OCI-LY1 (cell line): ENCODE results near the gene COL25A1.
"Not testable (repeated sequence)": the region's sequence is repeated elsewhere in the genome, so short reads cannot be mapped to it uniquely, and the experiment has no call there.

Source experiments
- H2AFZ ChIP-seq: fragments of 200-600 bp; sonication (generic), shearing (Covaris generic); 2 replicates; pipeline ENCODE4 v1.6.0; 2014; ENCODE audit warnings: antibody characterized with exemption, mild to moderate bottlenecking, low read length
- H3F3A ChIP-seq: fragments of 200-600 bp; sonication (generic), shearing (Covaris generic); 2 replicates; pipeline ENCODE4 v1.6.0; 2014; ENCODE audit warnings: mild to moderate bottlenecking, antibody characterized with exemption, low read length, moderate library complexity; ENCODE audit not compliant: insufficient read depth
- H3K27ac ChIP-seq: fragments of 200-600 bp; sonication (generic); 2 replicates; pipeline ENCODE4 v1.5.1; 2014; ENCODE audit warnings: low read length, mixed run types, mild to moderate bottlenecking, low read depth; ENCODE audit not compliant: poor library complexity, severe bottlenecking
- H3K27me3 ChIP-seq: fragments of 200-600 bp; sonication (generic); 2 replicates; pipeline ENCODE4 v1.6.0; 2014; ENCODE audit warnings: antibody characterized with exemption, mild to moderate bottlenecking, low read length, moderate library complexity; ENCODE audit not compliant: insufficient read depth
- H3K36me3 ChIP-seq: fragments of 200-600 bp; sonication (generic); 2 replicates; pipeline ENCODE4 v1.6.1; 2014; ENCODE audit warnings: mild to moderate bottlenecking, antibody characterized with exemption, low read length, moderate library complexity, mixed read lengths; ENCODE audit not compliant: insufficient read depth
- H3K4me1 ChIP-seq: fragments of 200-600 bp; sonication (generic); 2 replicates; pipeline ENCODE4 v1.5.1; 2014; ENCODE audit warnings: mild to moderate bottlenecking, low read length, moderate library complexity; ENCODE audit not compliant: insufficient read depth, severe bottlenecking
- H3K4me2 ChIP-seq: fragments of 200-600 bp; sonication (generic), shearing (Covaris generic); 2 replicates; pipeline ENCODE4 v1.6.1; 2014; ENCODE audit warnings: low read length
- H3K4me3 ChIP-seq: fragments of 200-600 bp; sonication (generic); 2 replicates; pipeline ENCODE4 v1.5.1; 2014; ENCODE audit warnings: low read length, low read depth, mild to moderate bottlenecking, mixed read lengths; ENCODE audit not compliant: poor library complexity, severe bottlenecking
- H3K79me2 ChIP-seq: fragments of 200-600 bp; shearing (Covaris generic); 2 replicates; pipeline ENCODE4 v1.6.1; 2016; ENCODE audit warnings: mixed run types, low read length, mixed read lengths; ENCODE audit not compliant: insufficient read depth
- H3K9ac ChIP-seq: fragments of 200-600 bp; sonication (generic), shearing (Covaris generic); 2 replicates; pipeline ENCODE4 v1.6.1; 2014; ENCODE audit warnings: mild to moderate bottlenecking, low read length, mixed read lengths
- H3K9me2 ChIP-seq: fragments of 200-600 bp; sonication (generic), shearing (Covaris generic); 2 replicates; pipeline ENCODE4 v1.6.1; 2014; ENCODE audit warnings: low read depth, mild to moderate bottlenecking, low read length, mixed read lengths
- H3K9me3 ChIP-seq: fragments of 200-600 bp; shearing (Covaris generic); 2 replicates; pipeline ENCODE4 v1.6.1; 2014; ENCODE audit warnings: low read length, mixed read lengths
- H4K20me1 ChIP-seq: fragments of 200-600 bp; sonication (generic), shearing (Covaris generic); 2 replicates; pipeline ENCODE4 v1.6.0; 2016; ENCODE audit warnings: mild to moderate bottlenecking, low read length; ENCODE audit not compliant: insufficient read depth
- EZH2 ChIP-seq: fragments of 200-600 bp; sonication (generic), shearing (Covaris generic); IDR thresholded peaks from 2 replicates; pipeline ENCODE4 v1.8.0; 2017; ENCODE audit warnings: borderline replicate concordance, mixed run types, mild to moderate bottlenecking, antibody characterized with exemption, low read length, moderate library complexity, mixed read lengths
- TF ChIP-seq, protein P1 (sequence below): fragments of 200-600 bp; sonication (generic), shearing (Covaris generic); IDR thresholded peaks from 2 replicates; pipeline ENCODE4 v1.5.1; 2017; ENCODE audit warnings: mild to moderate bottlenecking, antibody characterized with exemption, low read length, moderate library complexity, mixed read lengths

Gene COL25A1

GRCh38 chr4:108937066-108937465, 365.4 kb downstream of the COL25A1 start:
- H2AFZ ChIP-seq: no peak overlapping the region
- no peaks in the 10 kb centered on the region for H4K20me1 ChIP-seq
- H3F3A ChIP-seq: no peaks in the 10 kb centered on the region
- H3K79me2 ChIP-seq: no peaks in the 10 kb centered on the region
- no peak overlapping the region for H3K4me2 ChIP-seq
- H3K4me3 ChIP-seq: no peak overlapping the region
- no peak overlapping the region for H3K9ac ChIP-seq
- TF ChIP-seq EZH2: no peak
- TF ChIP-seq, protein P1, sequence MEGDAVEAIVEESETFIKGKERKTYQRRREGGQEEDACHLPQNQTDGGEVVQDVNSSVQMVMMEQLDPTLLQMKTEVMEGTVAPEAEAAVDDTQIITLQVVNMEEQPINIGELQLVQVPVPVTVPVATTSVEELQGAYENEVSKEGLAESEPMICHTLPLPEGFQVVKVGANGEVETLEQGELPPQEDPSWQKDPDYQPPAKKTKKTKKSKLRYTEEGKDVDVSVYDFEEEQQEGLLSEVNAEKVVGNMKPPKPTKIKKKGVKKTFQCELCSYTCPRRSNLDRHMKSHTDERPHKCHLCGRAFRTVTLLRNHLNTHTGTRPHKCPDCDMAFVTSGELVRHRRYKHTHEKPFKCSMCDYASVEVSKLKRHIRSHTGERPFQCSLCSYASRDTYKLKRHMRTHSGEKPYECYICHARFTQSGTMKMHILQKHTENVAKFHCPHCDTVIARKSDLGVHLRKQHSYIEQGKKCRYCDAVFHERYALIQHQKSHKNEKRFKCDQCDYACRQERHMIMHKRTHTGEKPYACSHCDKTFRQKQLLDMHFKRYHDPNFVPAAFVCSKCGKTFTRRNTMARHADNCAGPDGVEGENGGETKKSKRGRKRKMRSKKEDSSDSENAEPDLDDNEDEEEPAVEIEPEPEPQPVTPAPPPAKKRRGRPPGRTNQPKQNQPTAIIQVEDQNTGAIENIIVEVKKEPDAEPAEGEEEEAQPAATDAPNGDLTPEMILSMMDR: no peak
- H3K27ac ChIP-seq: no peak overlapping the region
- no peaks in the 10 kb centered on the region for H3K9me3 ChIP-seq
- H3K27me3 ChIP-seq: no peaks in the 10 kb centered on the region
- no peaks in the 10 kb centered on the region for H3K4me1 ChIP-seq
- H3K9me2 ChIP-seq: no peaks in the 10 kb centered on the region
- H3K36me3 ChIP-seq: no peaks in the 10 kb centered on the region

- H3F3A ChIP-seq, H3K27ac ChIP-seq, H3K36me3 ChIP-seq, H3K9me2 ChIP-seq, H3K4me2 ChIP-seq, H3K4me1 ChIP-seq, H2AFZ ChIP-seq, H4K20me1 ChIP-seq, H3K4me3 ChIP-seq, H3K79me2 ChIP-seq, H3K27me3 ChIP-seq, H3K9me3 ChIP-seq, H3K9ac ChIP-seq: not testable (repeated sequence)
These were observed 368.5 kb downstream of the COL25A1 start for GRCh38 chr4:108933925-108934324.

- no peaks in the 10 kb centered on the region for H3K27me3 ChIP-seq
- H3K9ac ChIP-seq: no peak overlapping the region
- no peaks in the 10 kb centered on the region for H3K36me3 ChIP-seq
- no peak overlapping the region for H3K4me3 ChIP-seq
- no peaks in the 10 kb centered on the region for H3K79me2 ChIP-seq
- no peaks in the 10 kb centered on the region for H3K4me1 ChIP-seq
- no peak overlapping the region for H2AFZ ChIP-seq
- TF ChIP-seq EZH2: no peak
- TF ChIP-seq, protein P1: no peak
- H3K4me2 ChIP-seq: no peak overlapping the region
- no peaks in the 10 kb centered on the region for H4K20me1 ChIP-seq
- no peaks in the 10 kb centered on the region for H3K9me3 ChIP-seq
- H3K27ac ChIP-seq: no peak overlapping the region
- H3K9me2 ChIP-seq: no peaks in the 10 kb centered on the region
- no peaks in the 10 kb centered on the region for H3F3A ChIP-seq
These were observed 369.4 kb downstream of the COL25A1 start for GRCh38 chr4:108933046-108933445.

DNA sequence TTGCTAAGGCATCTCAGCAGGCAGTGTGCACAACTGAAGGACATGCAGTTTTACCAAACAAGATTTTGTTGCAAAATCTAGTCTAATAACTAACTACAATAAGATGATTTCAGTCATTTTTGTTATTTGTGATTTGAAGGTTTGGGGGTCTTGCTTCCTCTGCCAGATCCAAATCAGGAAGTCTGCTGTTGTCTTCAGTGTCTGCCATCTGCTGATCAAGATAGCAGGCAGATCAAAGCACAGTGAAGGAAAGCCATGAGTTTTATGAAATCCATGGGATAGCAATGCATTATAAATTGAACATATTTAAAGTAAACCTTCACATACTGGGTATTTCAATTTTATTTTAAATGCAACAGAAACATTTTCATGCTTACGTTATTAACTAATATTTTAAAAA, 370.5 kb downstream of the COL25A1 start:
- Histone ChIP-seq H3K9me2 (no peaks in the 10 kb centered on the region), H3K79me2 (no peaks in the 10 kb centered on the region), H3K27me3 (no peaks in the 10 kb centered on the region), H4K20me1 (no peaks in the 10 kb centered on the region), H2AFZ (no peak overlapping the region), H3K9me3 (no peaks in the 10 kb centered on the region), H3K4me3 (no peak overlapping the region), H3F3A (no peaks in the 10 kb centered on the region), H3K27ac (no peak overlapping the region), H3K9ac (no peak overlapping the region), H3K4me1 (no peaks in the 10 kb centered on the region), H3K4me2 (no peak overlapping the region), H3K36me3 (no peaks in the 10 kb centered on the region)
- TF ChIP-seq EZH2: no peak
- TF ChIP-seq, protein P1: no peak
